HCT116 (cell line): ENCODE results near the gene FGF11. TPM values are rescaled to one million over a fixed set of nuclear protein-coding genes. Genes with fewer than 3 reads are reported as not detected.

Source experiments
- ATAC-seq: fragments of 200-7000 bp; cut with Tn5 transposase; 2 replicates; pipeline ENCODE4 v1.9.1; 2020; ENCODE audit warnings: mild to moderate bottlenecking, moderate library complexity
- BruUV-seq: library from RNA; stranded (reverse); fragments of 400-500 nt; replicated peaks from 2 replicates; lab custom pipeline; 2021; lab: Mats Ljungman, UMichigan
- CTCF ChIA-PET: fragments of 300-600 bp; sonication (Branson Sonifier 250); formaldehyde crosslinking; loops from one replicate; lab custom pipeline; 2021; ENCODE audit warnings: antibody characterized with exemption; lab: Charles Lee
- POLR2A ChIA-PET: fragments of 300-600, 350-600 bp; sonication (Branson Sonifier 250); formaldehyde crosslinking; loops from one replicate; lab custom pipeline; 2021; ENCODE audit warnings: antibody characterized with exemption; lab: Charles Lee
- RAD21 ChIA-PET, 2 experiments: fragments of 300-600 bp; sonication (Branson Sonifier 250); formaldehyde crosslinking; loops; one replicate each; lab custom pipeline; 2023; ENCODE audit warnings: low total read pairs in 2 of 2; ENCODE audit not compliant: uncharacterized antibody in 2 of 2, unreplicated experiment in 2 of 2, low non-redundant PET in 1 of 2; lab: Charles Lee
- DNase-seq: peaks from one replicate; pipeline ENCODE4 v3.0.0-alpha.2; 2010; ENCODE audit warnings: low read depth, low spot score
- H2AFZ ChIP-seq: fragments of 200-600 bp; shearing (Covaris generic), sonication (generic); 2 replicates; pipeline ENCODE4 v1.6.1; 2017; ENCODE audit warnings: low read depth, mixed run types, mixed read lengths, antibody characterized with exemption, low read length; ENCODE audit not compliant: poor library complexity, severe bottlenecking
- H3K27ac ChIP-seq: 2 replicates; pipeline ENCODE4 v1.5.1; 2012; ENCODE audit warnings: low read depth, low read length
- H3K27me3 ChIP-seq: fragments of 200-600 bp; sonication (generic); 2 replicates; pipeline ENCODE4 v1.6.1; 2016; ENCODE audit warnings: mixed run types, low read length, mixed read lengths; ENCODE audit not compliant: insufficient read depth
- H3K36me3 ChIP-seq, 2 experiments: fragments of 200-500 bp in 1 of 2; fragments of 200-600 bp in 1 of 2; sonication (Bioruptor generic) in 1 of 2; sonication (generic) in 1 of 2; 2 replicates each; pipeline versions ENCODE4 v1.5.1 to v1.6.1; 2014 to 2016; ENCODE audit warnings: low read length in 2 of 2, inconsistent platforms in 1 of 2, mixed read lengths in 1 of 2, mixed run types in 1 of 2; ENCODE audit not compliant: insufficient read depth in 2 of 2, control insufficient read depth in 1 of 2
- H3K4me1 ChIP-seq, 2 experiments: fragments of 200-600 bp in 1 of 2; sonication (generic) in 1 of 2; 2 replicates each; pipeline versions ENCODE4 v1.5.1 to v1.6.1; 2012 to 2017; ENCODE audit warnings: low read length in 2 of 2, inconsistent platforms in 1 of 2, mild to moderate bottlenecking in 1 of 2, mixed read lengths in 1 of 2, mixed run types in 1 of 2, moderate library complexity in 1 of 2; ENCODE audit not compliant: insufficient read depth in 2 of 2, control insufficient read depth in 1 of 2
- H3K4me2 ChIP-seq: fragments of 200-600 bp; sonication (generic); 2 replicates; pipeline ENCODE4 v1.6.1; 2017; ENCODE audit warnings: mixed run types, low read length, mixed read lengths
- H3K4me3 ChIP-seq, 2 experiments: fragments of 200-600 bp in 1 of 2; sonication (generic) in 1 of 2; replicated peaks in 1 of 2; 2 replicates each; pipeline ENCODE4 v1.5.1; 2011 to 2016; ENCODE audit warnings: low read length in 2 of 2, control low read depth in 1 of 2, low read depth in 1 of 2, mild to moderate bottlenecking in 1 of 2, mixed read lengths in 1 of 2, mixed run types in 1 of 2
- H3K79me2 ChIP-seq: fragments of 200-600 bp; sonication (generic); 2 replicates; pipeline ENCODE4 v1.6.1; 2017; ENCODE audit warnings: mild to moderate bottlenecking, mixed run types, low read length, moderate library complexity, mixed read lengths; ENCODE audit not compliant: insufficient read depth
- H3K9ac ChIP-seq: fragments of 200-600 bp; sonication (generic); 2 replicates; pipeline ENCODE4 v1.6.1; 2016; ENCODE audit warnings: low read length, mixed read lengths
- H3K9me2 ChIP-seq: fragments of 200-600 bp; sonication (generic), shearing (Covaris generic); 2 replicates; pipeline ENCODE4 v1.6.1; 2017; ENCODE audit warnings: mixed run types, mild to moderate bottlenecking, moderate library complexity; ENCODE audit not compliant: insufficient read depth
- H3K9me3 ChIP-seq, 2 experiments: fragments of 200-500 bp in 1 of 2; fragments of 200-600 bp in 1 of 2; sonication (Bioruptor generic) in 1 of 2; sonication (generic) in 1 of 2; 2 replicates each; pipeline ENCODE4 v1.6.1; 2014 to 2017; ENCODE audit warnings: low read length in 2 of 2, mixed read lengths in 2 of 2, inconsistent platforms in 1 of 2, low read depth in 1 of 2, mild to moderate bottlenecking in 1 of 2, mixed run types in 1 of 2, moderate library complexity in 1 of 2; ENCODE audit not compliant: control insufficient read depth in 1 of 2, insufficient read depth in 1 of 2
- H4K20me1 ChIP-seq: fragments of 200-600 bp; sonication (generic), shearing (Covaris generic); 2 replicates; pipeline ENCODE4 v1.6.1; 2017; ENCODE audit warnings: mixed run types, mild to moderate bottlenecking, moderate library complexity; ENCODE audit not compliant: insufficient read depth
- CBX3 ChIP-seq: IDR thresholded peaks from 2 replicates; pipeline ENCODE4 v1.6.1; 2012; ENCODE audit warnings: low read depth
- EZH2 ChIP-seq: fragments of 200-600 bp; sonication (generic); IDR thresholded peaks from 2 replicates; pipeline ENCODE4 v1.6.1; 2017; ENCODE audit warnings: antibody characterized with exemption, mixed run types
- EZH2phosphoT487 ChIP-seq: fragments of 200-600 bp; IDR thresholded peaks from 2 replicates; pipeline ENCODE4 v1.6.1; 2018; ENCODE audit warnings: antibody characterized with exemption, borderline replicate concordance
- FOSL1 ChIP-seq: IDR thresholded peaks from 2 replicates; pipeline ENCODE4 v1.6.1; 2012; ENCODE audit warnings: low read depth
- JUND ChIP-seq: IDR thresholded peaks from 2 replicates; pipeline ENCODE4 v1.6.1; 2012
- MAX ChIP-seq: IDR thresholded peaks from 2 replicates; pipeline ENCODE4 v1.6.1; 2012
- POLR2AphosphoS5 ChIP-seq: IDR thresholded peaks from 2 replicates; pipeline ENCODE4 v1.6.1; 2011; ENCODE audit warnings: mild to moderate bottlenecking, low read depth, low read length, moderate library complexity
- REST ChIP-seq: IDR thresholded peaks from 2 replicates; pipeline ENCODE4 v1.6.1; 2012; ENCODE audit warnings: low read depth
- SIN3A ChIP-seq: IDR thresholded peaks from 2 replicates; pipeline ENCODE4 v1.6.1; 2012; ENCODE audit warnings: low read depth
- SP1 ChIP-seq: IDR thresholded peaks from 2 replicates; pipeline ENCODE4 v1.6.1; 2012; ENCODE audit warnings: low read depth
- ZBTB33 ChIP-seq: IDR thresholded peaks from 2 replicates; pipeline ENCODE4 v1.6.1; 2011; ENCODE audit warnings: mild to moderate bottlenecking, low read length, moderate library complexity; ENCODE audit not compliant: insufficient replicate concordance; ENCODE audit errors: extremely low read depth
- ZNF274 ChIP-seq: fragments of 200-500 bp; sonication (Bioruptor generic); IDR thresholded peaks from 2 replicates; pipeline ENCODE4 v1.6.1; 2014; ENCODE audit warnings: mild to moderate bottlenecking, low read depth, low read length, inconsistent platforms
- intact Hi-C: fragments of 100-400 bp; cut with micrococcal nuclease; formaldehyde crosslinking; loops from 2 replicates; pipeline ENCODE4 v1.10.0; 2022
- total RNA-seq: library from RNA; stranded (reverse); gene quantifications from one replicate; pipeline ENCODE4 v1.2.1, GENCODE V29; 2021; ENCODE audit not compliant: unreplicated experiment

Gene FGF11
- total RNA-seq, 1 experiment from 2014 or later: 6.1 TPM

- Histone ChIP-seq H2AFZ (peak overlapping the region; percentile 68), H3K9me3 (no peaks in the 10 kb centered on the region), H3K9ac (peak overlapping the region; percentile 64), H3K36me3 (no peaks in the 10 kb centered on the region), H3K4me2 (peak overlapping the region; percentile 98), H3K27ac (peak overlapping the region; percentile 70), H3K9me2 (no peaks in the 10 kb centered on the region), H3K4me1 (peaks cover 21 to 32% of the 10 kb centered on the region in 2 experiments), H4K20me1 (no peaks in the 10 kb centered on the region), H3K4me3 (peak overlapping the region; percentile 54 to 64), H3K27me3 (no peaks in the 10 kb centered on the region), H3K79me2 (no peaks in the 10 kb centered on the region)
- intact Hi-C loops: loop anchor here (2.0 kb wide), 2 partner anchors 39 to 115 kb away; partner anchors contain the start of genes POLR2A and SENP3
- ChIA-PET CTCF (interaction anchor here (0.7 to 3.0 kb wide), 2 partner anchors 10 to 106 kb away, joined by 3 to 28 read pairs; partner anchors contain the start of gene TMEM102), POLR2A (interaction anchor here (0.6 to 2.6 kb wide), 6 partner anchors 9 to 43 kb away, joined by 3 to 19 read pairs (median 3); partner anchors contain the start of genes SLC35G6, TMEM102 and TMEM256), RAD21 (interaction anchor here in 1 of 2 experiments (0.7 kb wide), 2 partner anchors 40 to 67 kb away, joined by 3 read pairs; no protein-coding TSS in a partner anchor)
- DNase-seq (peak; percentile 38), ATAC-seq (peak; percentile 84)
- no TSS peak for BruUV-seq
- TF ChIP-seq SIN3A (no peak), REST (no peak), ZNF274 (no peak), MAX (no peak; the same call in 1 of the 2 replicates), FOSL1 (no peak), EZH2 (no peak), ZBTB33 (no peak), JUND (no peak), POLR2AphosphoS5 (no peak; the same call in 1 of the 2 replicates), EZH2phosphoT487 (no peak), CBX3 (no peak), SP1 (no peak)
- TF ChIP-seq, all 23 proteins: peak for 0
Observed at GRCh38 chr17:7445619-7445968, 6.3 kb downstream of the FGF11 start.
